ENCODE data around the gene TNFAIP8.
"Not testable (repeated sequence)": the region's sequence is repeated elsewhere in the genome, so short reads cannot be mapped to it uniquely, and the experiment has no call there.

DNA sequence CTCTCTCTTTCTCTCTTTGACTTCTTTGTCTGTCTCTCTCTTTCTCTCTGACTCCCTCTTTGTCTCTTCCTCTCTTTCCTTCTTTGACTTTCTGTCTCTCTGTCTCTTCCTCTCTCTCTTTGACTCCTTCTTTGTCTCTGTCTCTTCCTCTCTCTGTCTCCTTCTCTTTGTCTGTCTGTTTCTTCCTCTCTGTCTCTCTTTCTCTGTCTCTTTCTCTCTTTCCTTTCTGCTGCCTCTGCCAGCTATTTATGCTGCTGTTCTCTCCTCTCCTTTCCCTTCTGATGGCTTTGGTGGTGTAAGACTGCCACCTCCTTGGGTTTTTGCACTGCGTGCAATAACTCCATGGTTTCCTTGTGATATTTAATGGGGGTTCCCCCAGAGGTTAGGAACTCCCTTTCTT lies 72.3 kb downstream of the TNFAIP8 start:
- TF ChIP-seq, protein P1, sequence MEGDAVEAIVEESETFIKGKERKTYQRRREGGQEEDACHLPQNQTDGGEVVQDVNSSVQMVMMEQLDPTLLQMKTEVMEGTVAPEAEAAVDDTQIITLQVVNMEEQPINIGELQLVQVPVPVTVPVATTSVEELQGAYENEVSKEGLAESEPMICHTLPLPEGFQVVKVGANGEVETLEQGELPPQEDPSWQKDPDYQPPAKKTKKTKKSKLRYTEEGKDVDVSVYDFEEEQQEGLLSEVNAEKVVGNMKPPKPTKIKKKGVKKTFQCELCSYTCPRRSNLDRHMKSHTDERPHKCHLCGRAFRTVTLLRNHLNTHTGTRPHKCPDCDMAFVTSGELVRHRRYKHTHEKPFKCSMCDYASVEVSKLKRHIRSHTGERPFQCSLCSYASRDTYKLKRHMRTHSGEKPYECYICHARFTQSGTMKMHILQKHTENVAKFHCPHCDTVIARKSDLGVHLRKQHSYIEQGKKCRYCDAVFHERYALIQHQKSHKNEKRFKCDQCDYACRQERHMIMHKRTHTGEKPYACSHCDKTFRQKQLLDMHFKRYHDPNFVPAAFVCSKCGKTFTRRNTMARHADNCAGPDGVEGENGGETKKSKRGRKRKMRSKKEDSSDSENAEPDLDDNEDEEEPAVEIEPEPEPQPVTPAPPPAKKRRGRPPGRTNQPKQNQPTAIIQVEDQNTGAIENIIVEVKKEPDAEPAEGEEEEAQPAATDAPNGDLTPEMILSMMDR (conservative IDR thresholded peaks at IDR 0.05 in 1 of 2, IDR thresholded peaks at IDR 0.05 in 1 of 2; ENCODE audit: low read depth in 1 of 2, low read length in 2 of 2) = not testable (repeated sequence)
- not testable (repeated sequence) for TF ChIP-seq EZH2 (IDR thresholded peaks at IDR 0.05; ENCODE audit: low read length, missing control alignments)
